Activated naive CD4-positive, alpha-beta T cell treated with anti-CD3 and anti-CD28 coated beads, Interleukin-2, amount 50 U/mL, for 24 hours (primary cell): ENCODE data around the gene COL4A1.
"Not testable (repeated sequence)": the region's sequence is repeated elsewhere in the genome, so short reads cannot be mapped to it uniquely, and the experiment has no call there.

Source experiments
- H3K27ac Mint-ChIP-seq: one replicate; pipeline ENCODE4 v1.8.0; 2021; ENCODE audit warnings: mild to moderate bottlenecking, mixed read lengths
- H3K27me3 Mint-ChIP-seq: one replicate; pipeline ENCODE4 v1.8.0; 2021; ENCODE audit warnings: mixed read lengths
- H3K36me3 Mint-ChIP-seq: one replicate; pipeline ENCODE4 v1.8.0; 2021; ENCODE audit warnings: mixed read lengths
- H3K4me1 Mint-ChIP-seq: one replicate; pipeline ENCODE4 v1.8.0; 2021; ENCODE audit warnings: mixed read lengths
- H3K4me3 Mint-ChIP-seq: one replicate; pipeline ENCODE4 v1.8.0; 2021; ENCODE audit warnings: mild to moderate bottlenecking, mixed read lengths
- H3K9me3 Mint-ChIP-seq: one replicate; pipeline ENCODE4 v1.8.0; 2021; ENCODE audit warnings: mixed read lengths

The COL4A1 gene

GRCh38 chr13:110114316-110114715, 192.6 kb downstream of the COL4A1 start:
- H3K27me3 Mint-ChIP-seq: peaks cover 17% of the 10 kb centered on the region
- H3K4me1 Mint-ChIP-seq: no peaks in the 10 kb centered on the region
- H3K9me3 Mint-ChIP-seq: no peaks in the 10 kb centered on the region
- H3K27ac Mint-ChIP-seq: no peak overlapping the region
- H3K36me3 Mint-ChIP-seq: no peaks in the 10 kb centered on the region
- no peak overlapping the region for H3K4me3 Mint-ChIP-seq

DNA sequence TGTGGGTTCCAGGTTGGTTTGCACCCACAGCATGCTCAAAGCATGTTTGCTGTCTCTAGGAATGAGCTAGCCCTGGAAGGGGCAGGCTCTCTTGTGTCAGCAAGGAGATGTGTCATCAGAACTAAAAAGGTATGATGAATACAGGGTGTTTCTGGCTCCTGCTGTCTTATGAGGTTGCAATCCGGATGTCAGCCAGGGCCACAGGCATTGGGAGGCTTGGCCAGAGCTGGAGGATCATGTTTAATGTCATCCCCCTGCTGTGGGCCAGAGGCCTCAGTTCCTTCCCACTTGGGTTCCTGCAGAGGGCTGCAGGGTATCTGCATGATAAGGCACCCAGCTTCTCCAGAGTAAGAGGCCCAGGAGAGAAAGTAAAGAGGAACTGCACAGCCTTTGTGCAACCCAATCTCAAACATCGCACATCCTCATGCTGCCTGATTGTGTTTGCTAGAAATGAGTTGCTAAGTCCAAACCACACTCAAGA, 193.6 kb downstream of the COL4A1 start:
- peaks cover 17% of the 10 kb centered on the region for H3K27me3 Mint-ChIP-seq
- H3K9me3 Mint-ChIP-seq: no peaks in the 10 kb centered on the region
- no peaks in the 10 kb centered on the region for H3K36me3 Mint-ChIP-seq
- no peak overlapping the region for H3K27ac Mint-ChIP-seq
- no peaks in the 10 kb centered on the region for H3K4me1 Mint-ChIP-seq
- no peak overlapping the region for H3K4me3 Mint-ChIP-seq

DNA sequence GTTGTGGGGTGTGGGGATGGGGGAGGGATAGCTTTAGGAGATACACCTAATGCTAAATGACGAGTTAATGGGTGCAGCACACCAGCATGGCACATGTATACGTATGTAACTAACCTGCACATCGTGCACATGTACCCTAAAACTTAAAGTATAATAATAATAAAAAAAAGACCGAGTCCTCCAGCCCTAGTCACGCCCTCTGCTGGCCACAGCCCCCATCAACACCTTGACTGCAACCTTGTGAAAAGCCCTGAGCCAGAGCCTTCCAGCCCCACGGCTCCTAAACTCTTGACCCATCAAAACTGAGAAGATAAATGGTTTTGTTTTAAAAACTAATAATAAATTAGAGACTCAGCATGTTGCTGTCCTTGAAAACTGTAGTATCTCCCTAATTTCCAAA, 194.6 kb downstream of the COL4A1 start:
- not testable (repeated sequence) for H3K4me1 Mint-ChIP-seq, H3K9me3 Mint-ChIP-seq, H3K36me3 Mint-ChIP-seq, H3K4me3 Mint-ChIP-seq, H3K27ac Mint-ChIP-seq
- peaks cover 14% of the 10 kb centered on the region for H3K27me3 Mint-ChIP-seq

GRCh38 chr13:110110783-110111182, 196.2 kb downstream of the COL4A1 start:
- H3K4me3 Mint-ChIP-seq: no peak overlapping the region
- H3K27me3 Mint-ChIP-seq: peaks cover 7% of the 10 kb centered on the region
- H3K4me1 Mint-ChIP-seq: no peaks in the 10 kb centered on the region
- H3K27ac Mint-ChIP-seq: no peak overlapping the region
- no peaks in the 10 kb centered on the region for H3K9me3 Mint-ChIP-seq
- no peaks in the 10 kb centered on the region for H3K36me3 Mint-ChIP-seq

- H3K4me1 Mint-ChIP-seq: no peaks in the 10 kb centered on the region
- no peak overlapping the region for H3K27ac Mint-ChIP-seq
- H3K9me3 Mint-ChIP-seq: no peaks in the 10 kb centered on the region
- peaks cover 7% of the 10 kb centered on the region for H3K27me3 Mint-ChIP-seq
- no peaks in the 10 kb centered on the region for H3K36me3 Mint-ChIP-seq
- no peak overlapping the region for H3K4me3 Mint-ChIP-seq
Measured at GRCh38 chr13:110109910-110110309, 197.0 kb downstream of the COL4A1 start.

DNA sequence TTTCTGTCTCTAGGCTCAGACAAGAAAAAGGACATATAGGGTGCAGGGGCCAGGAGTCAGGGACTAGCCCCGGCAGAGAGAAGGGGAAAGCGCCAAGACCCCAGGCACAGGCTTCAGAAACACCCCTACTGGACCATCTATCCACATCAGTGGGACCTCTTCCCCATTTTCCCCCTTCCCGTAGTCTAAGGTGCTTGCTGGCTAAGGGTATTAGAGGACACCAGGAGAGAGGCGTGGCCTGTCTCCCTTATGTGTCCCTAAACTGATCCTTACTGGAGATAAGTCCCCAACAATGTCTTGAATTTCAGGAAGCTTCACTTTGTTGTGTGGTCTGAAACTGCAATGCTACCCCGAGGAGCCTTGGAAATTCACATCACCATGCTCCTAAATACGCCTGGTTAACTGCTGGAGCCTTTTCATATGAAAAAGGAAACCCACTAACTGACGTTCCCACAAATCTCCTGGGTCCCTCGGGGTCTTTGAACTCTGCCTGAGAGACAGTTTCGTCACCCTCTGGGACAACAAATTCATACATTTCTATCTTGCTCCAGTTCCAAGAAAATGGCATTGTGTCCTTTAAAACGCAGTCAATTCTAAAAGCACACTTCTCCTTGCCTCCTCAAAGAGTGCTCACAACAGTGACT, 197.7 kb downstream of the COL4A1 start:
- peaks cover 3% of the 10 kb centered on the region for H3K27me3 Mint-ChIP-seq
- H3K9me3 Mint-ChIP-seq: no peaks in the 10 kb centered on the region
- H3K27ac Mint-ChIP-seq: no peak overlapping the region
- no peaks in the 10 kb centered on the region for H3K4me1 Mint-ChIP-seq
- no peak overlapping the region for H3K4me3 Mint-ChIP-seq
- H3K36me3 Mint-ChIP-seq: no peaks in the 10 kb centered on the region

DNA sequence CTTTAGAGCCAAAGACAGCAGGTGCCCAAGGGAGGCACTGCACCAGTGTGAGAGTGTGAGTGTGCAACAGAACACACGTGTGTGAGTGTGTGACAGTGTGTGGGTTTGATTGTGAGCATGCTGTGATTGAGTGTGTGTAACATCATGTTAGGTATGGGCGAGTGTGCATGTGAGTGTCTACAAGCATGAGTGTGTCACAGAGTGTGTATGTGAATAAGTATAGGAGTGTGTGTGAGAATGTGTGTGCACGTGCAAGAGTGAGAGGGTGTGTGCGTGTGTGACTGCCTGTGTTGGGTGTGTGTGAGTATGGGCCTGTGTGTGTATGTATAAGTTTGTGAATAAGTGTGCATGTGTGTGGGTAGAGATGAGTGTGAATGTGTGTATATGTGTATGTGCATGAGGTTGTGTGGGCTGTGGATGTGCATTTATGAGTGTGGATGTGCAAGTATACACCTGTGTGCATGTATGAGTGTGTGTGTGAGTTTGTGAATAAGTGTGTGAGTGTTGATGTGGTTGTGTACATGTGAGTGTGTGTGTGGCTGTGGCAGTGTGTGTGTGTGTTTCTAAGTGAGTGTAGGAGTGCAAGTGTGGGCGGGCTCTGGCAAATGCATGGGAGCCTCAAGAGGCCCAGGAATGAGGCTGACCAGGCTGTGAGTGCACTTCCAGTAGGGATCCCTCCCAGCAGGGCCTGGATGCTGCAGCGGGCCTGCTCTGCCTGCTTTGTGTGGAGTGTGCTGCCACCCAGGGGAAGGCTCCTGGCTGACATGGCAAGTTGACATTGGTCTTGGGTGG, 198.4 kb downstream of the COL4A1 start:
- Mint-ChIP-seq H3K4me1 (no peaks in the 10 kb centered on the region), H3K36me3 (no peaks in the 10 kb centered on the region), H3K4me3 (no peak overlapping the region), H3K9me3 (no peaks in the 10 kb centered on the region), H3K27ac (no peak overlapping the region), H3K27me3 (no peaks in the 10 kb centered on the region)

DNA sequence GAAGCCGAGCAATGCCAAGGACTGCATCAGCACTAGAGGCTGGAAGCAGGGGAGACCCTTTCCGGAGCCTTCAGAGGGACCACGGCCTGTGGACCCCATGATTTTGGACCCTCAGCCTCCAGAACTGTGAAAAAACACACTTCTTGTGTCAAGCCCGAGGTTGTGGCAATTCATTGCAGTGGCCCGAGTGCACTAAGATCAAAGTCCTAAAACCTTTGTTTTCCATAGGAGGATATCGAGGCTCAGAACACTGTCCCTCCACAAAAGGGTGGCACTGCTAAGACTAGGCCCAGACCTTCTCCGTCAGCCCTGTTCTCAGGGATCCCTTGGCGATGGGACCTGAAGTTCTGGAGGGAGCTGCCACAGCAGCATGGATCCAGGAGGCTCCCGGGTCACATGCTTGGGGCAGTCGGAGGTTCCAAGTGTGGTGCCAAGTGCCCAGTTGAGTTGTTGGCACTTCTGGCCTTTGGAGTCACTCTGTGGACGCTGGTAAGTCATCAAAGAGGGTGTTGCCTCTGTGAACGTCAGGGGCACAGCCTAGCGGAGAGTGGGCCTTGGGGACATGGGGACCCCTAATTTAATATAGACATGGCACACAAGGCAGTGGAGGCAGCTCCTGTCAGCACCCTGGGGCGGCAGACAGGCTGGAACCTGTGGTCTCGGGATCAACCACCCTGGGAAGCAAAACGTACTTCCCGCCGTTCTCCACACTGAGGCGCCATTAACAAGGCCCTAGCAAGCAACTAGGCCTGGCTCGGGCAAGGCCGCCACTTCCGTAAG, 199.2 kb downstream of the COL4A1 start:
- Mint-ChIP-seq H3K27ac (no peak overlapping the region), H3K27me3 (no peaks in the 10 kb centered on the region), H3K4me3 (no peak overlapping the region), H3K36me3 (no peaks in the 10 kb centered on the region), H3K9me3 (no peaks in the 10 kb centered on the region), H3K4me1 (no peaks in the 10 kb centered on the region)

DNA sequence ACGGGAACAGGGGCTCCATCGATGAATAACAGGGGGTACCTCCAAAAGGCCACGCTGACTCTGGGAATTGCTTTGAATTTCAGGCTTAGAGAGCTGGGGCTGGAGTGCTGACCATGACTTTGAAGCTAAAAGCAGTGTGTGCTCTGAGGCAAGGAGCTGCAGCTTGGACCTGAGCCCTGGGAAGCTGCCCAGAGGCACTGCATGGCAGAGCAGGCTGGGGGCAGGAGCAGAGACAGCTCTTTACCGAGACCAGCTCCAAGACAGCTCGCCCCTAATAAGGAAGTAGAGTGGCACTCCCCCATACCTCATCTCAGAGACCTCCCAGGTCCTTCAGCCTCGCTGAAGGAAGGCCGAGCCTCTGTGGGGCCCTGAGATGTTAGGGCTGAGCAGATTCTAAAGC, 200.2 kb downstream of the COL4A1 start:
- Mint-ChIP-seq H3K36me3 (no peaks in the 10 kb centered on the region), H3K4me1 (no peaks in the 10 kb centered on the region), H3K27me3 (no peaks in the 10 kb centered on the region), H3K27ac (no peak overlapping the region), H3K9me3 (no peaks in the 10 kb centered on the region), H3K4me3 (no peak overlapping the region)

GRCh38 chr13:110105136-110105535, 201.8 kb downstream of the COL4A1 start:
- Mint-ChIP-seq H3K9me3 (peaks cover 6% of the 10 kb centered on the region), H3K4me3 (no peak overlapping the region), H3K4me1 (no peaks in the 10 kb centered on the region), H3K27ac (no peak overlapping the region), H3K27me3 (peaks cover 4% of the 10 kb centered on the region), H3K36me3 (no peaks in the 10 kb centered on the region)

GRCh38 chr13:110103534-110103933, 203.4 kb downstream of the COL4A1 start:
- H3K27ac Mint-ChIP-seq: no peak overlapping the region
- H3K9me3 Mint-ChIP-seq: peaks cover 7% of the 10 kb centered on the region

DNA sequence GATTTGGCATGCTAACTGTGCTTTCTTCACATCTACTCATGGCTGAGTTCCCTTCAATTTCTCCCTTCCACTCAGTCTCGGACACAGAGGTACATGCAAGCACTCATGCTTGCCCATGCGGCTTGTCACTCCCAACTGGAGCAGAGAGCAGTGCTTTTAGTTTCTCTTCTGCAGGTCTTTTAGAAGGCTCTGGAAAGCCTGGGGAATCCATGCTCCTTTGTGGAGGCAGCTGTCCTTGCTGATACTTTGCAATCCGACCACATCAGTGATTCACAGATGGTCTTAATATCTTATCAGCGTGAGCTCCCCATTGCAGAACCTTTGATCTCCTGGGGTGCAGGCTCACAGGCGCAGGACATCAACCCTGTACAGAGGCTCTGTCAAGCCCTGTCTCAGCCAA, 203.9 kb downstream of the COL4A1 start:
- H3K4me1 Mint-ChIP-seq: no peaks in the 10 kb centered on the region
- H3K9me3 Mint-ChIP-seq: peaks cover 12% of the 10 kb centered on the region
- H3K36me3 Mint-ChIP-seq: no peaks in the 10 kb centered on the region
- no peak overlapping the region for H3K27ac Mint-ChIP-seq
- peaks cover 4% of the 10 kb centered on the region for H3K27me3 Mint-ChIP-seq
- H3K4me3 Mint-ChIP-seq: no peak overlapping the region

More at GRCh38 chr13:110103534-110103933, 203.4 kb downstream of the COL4A1 start:
- Mint-ChIP-seq H3K4me1 (no peaks in the 10 kb centered on the region), H3K36me3 (no peaks in the 10 kb centered on the region), H3K27me3 (peaks cover 4% of the 10 kb centered on the region), H3K4me3 (no peak overlapping the region)

DNA sequence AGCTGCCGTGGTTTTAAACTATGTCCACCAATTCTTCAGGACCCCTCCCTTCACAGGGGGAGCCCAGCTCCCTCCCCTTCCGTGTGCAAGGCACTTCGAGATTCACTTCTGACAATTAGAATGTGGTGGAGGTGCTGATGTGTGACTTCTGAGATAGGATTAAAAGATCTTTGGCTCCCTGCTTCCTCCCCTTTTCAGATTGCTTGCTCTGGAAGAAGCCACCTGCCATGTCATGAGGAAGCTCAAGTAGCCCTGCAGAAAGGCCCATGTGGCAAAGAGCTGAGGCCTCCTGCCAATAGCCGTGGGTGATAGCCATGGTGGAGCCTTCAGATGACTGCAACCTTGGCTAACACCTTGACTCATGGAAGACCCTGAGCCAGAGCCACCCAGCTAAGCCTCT, 204.9 kb downstream of the COL4A1 start:
- Mint-ChIP-seq H3K27me3 (peaks cover 4% of the 10 kb centered on the region), H3K4me3 (no peak overlapping the region), H3K27ac (no peak overlapping the region), H3K36me3 (no peaks in the 10 kb centered on the region), H3K9me3 (peaks cover 15% of the 10 kb centered on the region), H3K4me1 (no peaks in the 10 kb centered on the region)

DNA sequence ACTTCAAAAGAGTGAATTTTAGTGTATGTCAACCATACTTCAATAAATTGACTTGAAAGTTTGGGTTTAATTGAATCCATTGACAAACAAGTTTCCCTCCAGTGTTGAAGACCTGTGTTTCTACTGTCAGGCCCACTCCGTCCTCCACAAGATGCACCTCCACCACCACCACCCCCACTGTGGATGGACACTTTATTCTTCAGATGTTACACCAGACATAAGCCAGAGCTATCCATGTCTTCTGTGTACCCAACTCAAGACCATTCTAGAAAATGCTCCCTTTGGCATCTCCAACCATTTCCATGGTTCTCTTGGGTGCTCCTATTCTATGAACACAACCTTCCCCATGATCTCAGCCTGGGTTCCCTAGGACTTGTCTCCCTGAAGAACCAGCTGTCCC, 207.0 kb downstream of the COL4A1 start:
- Mint-ChIP-seq H3K4me3 (no peak overlapping the region), H3K27ac (no peak overlapping the region), H3K36me3 (no peaks in the 10 kb centered on the region), H3K4me1 (no peaks in the 10 kb centered on the region), H3K9me3 (peaks cover 15% of the 10 kb centered on the region), H3K27me3 (peaks cover 4% of the 10 kb centered on the region)
